ENCODE measurements around the gene B3GALT4.

Gene B3GALT4

GRCh38 chr6:33292996-33293682 is 16.2 kb downstream of the B3GALT4 start:
- FAIRE-seq, result no peak

- no peak for FAIRE-seq
Measured at GRCh38 chr6:33294086-33294823, 17.3 kb downstream of the B3GALT4 start.

DNA sequence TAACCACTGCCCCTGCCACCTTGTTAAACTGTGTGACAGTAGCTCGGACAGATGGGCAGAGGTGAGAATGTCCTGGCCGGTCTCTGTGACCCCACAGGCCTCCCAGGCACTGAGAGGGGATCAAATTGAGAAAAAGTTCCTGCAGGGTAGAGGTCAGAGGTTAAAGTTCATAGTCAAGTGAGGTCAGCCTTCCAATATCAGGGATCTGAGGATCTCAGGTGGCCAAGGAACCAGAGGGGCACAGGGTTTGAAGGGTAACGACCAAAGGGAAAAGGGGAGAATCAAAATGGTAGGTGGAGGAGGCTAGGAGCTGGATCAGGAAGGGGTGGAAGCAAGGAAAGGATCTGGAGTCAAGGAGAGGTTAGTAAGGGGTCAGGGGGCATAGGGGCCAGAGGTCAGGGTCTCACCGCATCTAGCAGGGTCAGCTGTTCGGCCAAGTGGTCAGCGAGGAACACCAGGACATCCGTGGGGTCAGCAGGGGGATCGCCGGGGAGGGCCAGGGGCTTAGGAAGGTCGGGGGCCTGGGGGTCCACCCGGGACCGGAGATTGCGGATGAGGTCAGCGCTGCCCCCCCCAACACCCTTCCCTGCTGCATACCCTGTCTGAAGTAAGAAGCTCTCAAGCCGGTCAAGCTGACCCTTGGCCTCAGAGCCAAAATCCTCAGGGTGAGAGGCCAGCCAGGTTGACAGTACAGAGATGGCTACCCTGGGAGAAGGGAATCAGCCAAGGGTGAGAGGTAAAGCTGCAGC is 18.9 kb downstream of the B3GALT4 start:
- FAIRE-seq, result no peak

DNA sequence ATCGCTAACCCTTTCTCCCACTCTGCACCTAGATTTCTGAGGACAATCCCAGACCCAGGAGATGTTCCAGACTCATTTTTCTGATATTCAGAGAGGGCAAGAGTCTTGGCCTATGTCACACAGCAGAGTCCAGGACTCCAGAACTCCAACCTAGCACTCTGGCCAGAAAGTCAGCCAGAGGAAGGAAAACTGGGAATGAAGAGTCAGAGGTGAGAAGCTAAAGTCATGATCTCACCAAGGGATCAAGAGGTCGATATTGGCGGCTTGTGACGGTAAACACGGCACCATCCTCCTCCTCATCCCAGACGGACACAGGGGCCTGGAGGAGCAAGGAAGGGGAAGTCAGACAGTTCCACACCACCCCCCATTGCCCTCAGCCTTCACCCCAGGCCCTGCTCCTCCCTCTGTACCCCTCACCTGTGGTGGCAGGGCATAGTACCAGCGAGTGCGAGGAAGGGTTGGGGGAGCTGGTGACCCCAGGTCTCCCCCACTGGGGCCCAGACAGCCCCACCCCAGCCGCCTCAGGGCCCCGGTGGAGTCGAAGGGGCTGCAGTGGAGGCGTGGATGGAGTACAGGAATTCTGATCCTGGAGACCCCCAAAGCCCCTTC is 20.0 kb downstream of the B3GALT4 start:
- FAIRE-seq, result no peak

GRCh38 chr6:33297406-33297955 is 20.6 kb downstream of the B3GALT4 start:
- no peak for FAIRE-seq

GRCh38 chr6:33297956-33298772 is 21.2 kb downstream of the B3GALT4 start:
- no peak for FAIRE-seq

GRCh38 chr6:33298773-33299236 is 21.9 kb downstream of the B3GALT4 start, which contains the start of gene RGL2:
TSS of gene RGL2 (minus strand) at chr6:33298942. CDS start at chr6:33298610, 332 bp downstream.
- no peak for FAIRE-seq

DNA sequence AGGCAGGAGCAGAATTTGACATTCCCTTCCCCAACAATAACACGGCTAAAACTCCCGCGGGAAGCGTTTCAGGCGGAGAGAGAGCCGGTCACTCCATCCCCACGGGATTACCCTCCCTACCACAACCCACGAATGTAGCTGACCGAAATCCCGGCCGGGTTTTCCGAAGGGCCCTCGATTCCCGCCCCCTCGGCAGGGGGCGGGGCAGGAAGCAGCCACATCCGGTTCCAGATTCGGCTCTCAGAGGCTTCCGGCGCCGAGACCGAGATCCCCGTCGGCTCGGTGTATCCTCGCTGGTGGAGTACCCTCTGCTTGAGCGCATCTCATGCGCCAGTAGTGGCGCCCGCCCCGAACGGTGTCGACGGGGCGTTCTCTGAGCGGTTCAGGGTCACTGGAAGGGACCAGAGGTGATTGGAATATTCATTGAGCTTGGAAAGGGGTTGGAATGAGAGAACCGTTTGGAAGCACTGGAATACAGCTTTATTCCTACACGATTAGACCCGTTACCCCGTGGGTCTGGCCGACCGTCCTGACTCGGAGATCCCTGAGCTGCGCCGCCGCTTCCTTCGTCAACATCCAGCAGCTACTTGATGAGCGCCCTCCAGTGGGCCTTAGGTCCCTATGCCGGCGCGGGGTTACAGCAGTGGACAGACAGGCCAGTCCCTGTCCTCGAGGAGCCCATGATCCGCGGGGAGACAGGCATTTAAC is 22.5 kb downstream of the B3GALT4 start:
- FAIRE-seq, result no peak

DNA sequence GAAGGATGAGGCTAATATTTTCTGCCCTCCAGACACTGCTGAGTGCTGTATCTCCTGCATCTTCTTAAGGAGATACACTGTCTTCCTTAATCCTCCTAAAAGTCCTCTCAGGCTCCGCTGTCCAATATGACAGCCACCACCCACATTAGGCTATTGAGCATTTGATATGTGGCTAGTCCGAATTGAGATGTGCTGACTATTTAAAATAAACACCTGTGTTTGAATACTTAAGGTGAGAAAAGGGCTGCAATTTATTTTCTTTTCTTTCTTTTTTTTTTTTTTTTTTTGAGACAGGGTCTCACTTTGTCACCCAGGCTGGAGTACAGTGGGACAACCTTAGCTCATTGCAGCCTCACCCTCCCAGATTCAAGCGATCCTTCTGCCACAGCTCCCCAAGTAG is 25.0 kb downstream of the B3GALT4 start:
- no peak for FAIRE-seq

- FAIRE-seq, result no peak
Measured at GRCh38 chr6:33304216-33304615, 27.3 kb downstream of the B3GALT4 start.

GRCh38 chr6:33305052-33305451 is 28.1 kb downstream of the B3GALT4 start:
- no peak for FAIRE-seq

DNA sequence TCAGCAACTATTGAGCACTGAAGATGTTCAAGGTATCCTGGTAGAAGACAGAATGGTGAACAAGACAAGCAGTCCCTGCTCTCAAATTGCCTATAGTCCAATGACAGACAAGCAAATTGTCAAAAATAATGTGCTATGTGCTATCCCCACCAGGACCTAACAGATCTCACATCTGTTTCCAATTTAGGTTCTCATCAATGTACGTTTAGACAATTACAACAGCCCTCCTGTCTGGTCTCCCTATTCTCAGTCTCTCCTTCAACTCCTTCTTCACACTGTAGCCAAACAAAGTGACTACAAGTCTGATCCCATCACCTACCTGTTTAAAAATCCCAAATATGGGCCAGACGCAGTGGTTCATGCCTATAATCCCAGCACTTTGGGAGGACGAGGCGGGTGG is 29.4 kb downstream of the B3GALT4 start:
- FAIRE-seq, result no peak

- no peak for FAIRE-seq
Measured at GRCh38 chr6:33312361-33313104, 35.6 kb downstream of the B3GALT4 start.

GRCh38 chr6:33313105-33313708 is 36.3 kb downstream of the B3GALT4 start:
- FAIRE-seq, result no peak

DNA sequence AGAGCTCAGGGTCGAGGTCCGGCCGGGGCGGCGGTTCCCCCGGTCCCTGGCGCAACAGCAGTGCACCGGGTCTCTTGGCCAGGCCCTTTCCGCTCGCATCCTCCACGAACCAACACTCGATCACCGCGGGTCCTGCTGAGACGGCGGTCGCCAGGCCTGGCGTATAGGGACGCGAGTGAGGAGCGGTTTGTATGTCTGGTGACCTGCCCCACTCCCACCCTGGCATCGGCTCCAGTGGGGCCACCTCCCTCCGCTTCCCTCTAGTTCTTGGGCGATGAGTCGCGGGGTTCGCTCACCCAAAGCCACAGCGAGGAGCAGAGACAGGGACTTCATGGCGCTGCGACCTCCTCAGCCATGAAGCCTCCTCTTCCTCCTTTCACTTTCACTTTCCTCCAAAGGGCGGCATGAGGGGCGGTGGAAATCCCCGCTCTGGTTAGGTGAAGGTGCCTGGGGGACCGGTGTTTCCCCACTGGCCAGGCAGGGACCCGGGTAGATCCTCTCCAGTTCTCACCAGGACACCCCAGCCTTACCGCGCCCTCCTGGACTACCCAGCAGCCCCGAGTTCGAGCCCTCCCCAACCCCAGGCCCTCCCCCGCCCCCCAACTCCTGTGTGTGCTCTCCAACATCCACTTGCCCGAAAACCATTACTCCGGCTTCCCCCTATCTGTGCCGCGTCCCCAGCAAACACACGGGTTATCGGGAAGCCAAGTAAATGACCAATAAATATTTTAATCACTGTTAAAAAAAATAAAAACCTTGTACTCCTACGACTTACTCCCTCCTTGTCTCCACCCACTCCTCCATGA is 37.0 kb downstream of the B3GALT4 start, which contains the start of gene TAPBP:
TSS of gene TAPBP (minus strand) at position 370 of the 806 bp plus-strand sequence. CDS start at position 333, 37 bp downstream.
- FAIRE-seq, result no peak

DNA sequence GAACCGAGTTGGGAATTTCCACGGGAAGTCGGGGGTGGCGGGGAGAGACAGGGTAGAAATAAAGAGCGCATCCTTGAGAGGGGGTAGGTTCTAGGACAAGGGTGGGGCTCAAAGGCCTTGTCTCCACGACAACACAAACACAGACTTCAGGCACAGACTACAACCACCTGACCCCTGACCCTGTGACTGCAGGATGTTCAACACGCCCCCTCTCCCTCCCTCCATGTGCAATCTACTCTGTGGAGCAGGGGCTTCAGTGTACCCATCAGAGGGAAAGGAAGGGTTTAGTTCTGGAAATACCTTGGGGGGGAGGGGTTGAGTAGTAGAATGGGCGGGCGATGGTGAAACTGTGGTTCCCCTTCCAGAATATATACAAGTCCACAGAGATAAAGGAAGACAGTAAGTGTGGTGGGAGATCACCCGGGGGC is 37.6 kb downstream of the B3GALT4 start:
- FAIRE-seq, result no peak

- FAIRE-seq, result no peak
Measured at GRCh38 chr6:33314943-33315792, 38.2 kb downstream of the B3GALT4 start.

Data from TTC549 (cell line).